ENCODE data around the gene SPDEF. TPM values are rescaled to one million over a fixed set of nuclear protein-coding genes. Genes with fewer than 3 reads are reported as not detected.

SPDEF gene
- total RNA-seq, 1 experiment from 2014 or later, result not detected

DNA sequence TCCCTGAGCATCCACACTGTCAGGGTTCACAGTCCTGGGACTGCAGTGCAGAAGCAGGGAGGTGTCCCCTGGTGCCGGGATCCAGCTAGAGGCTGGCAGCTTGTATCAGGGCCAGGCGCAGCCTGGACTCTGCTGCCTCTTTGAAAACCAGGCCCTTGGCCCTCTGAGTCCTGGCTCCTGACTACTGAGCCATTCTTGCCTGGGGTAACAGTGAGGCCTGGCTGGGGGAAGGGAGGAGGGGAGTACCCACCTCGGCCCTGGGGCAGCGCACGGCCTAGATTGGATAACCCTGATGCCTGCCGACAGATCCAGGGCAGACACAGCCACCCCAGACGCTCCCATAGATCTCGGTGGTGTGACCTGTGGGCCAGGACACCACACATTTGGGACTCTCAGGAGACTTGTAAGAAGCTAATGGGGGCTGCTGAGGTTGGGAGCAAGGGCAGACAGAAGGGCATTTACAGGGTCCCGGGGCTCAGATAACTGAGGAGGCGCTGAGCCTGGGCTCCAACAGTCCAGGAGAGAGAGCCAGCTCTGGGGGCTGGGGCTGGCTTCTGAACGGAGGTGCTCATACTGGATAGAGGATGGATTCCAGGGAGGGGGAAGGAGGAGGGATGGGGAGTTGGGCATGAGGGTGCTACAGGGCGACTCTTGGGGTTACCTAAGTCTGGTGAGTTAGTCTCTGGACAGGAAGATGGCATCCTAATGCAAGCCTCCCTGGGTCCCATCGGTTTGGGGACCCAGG, 30.5 kb downstream of the SPDEF start:
- TF ChIP-seq, protein P1, sequence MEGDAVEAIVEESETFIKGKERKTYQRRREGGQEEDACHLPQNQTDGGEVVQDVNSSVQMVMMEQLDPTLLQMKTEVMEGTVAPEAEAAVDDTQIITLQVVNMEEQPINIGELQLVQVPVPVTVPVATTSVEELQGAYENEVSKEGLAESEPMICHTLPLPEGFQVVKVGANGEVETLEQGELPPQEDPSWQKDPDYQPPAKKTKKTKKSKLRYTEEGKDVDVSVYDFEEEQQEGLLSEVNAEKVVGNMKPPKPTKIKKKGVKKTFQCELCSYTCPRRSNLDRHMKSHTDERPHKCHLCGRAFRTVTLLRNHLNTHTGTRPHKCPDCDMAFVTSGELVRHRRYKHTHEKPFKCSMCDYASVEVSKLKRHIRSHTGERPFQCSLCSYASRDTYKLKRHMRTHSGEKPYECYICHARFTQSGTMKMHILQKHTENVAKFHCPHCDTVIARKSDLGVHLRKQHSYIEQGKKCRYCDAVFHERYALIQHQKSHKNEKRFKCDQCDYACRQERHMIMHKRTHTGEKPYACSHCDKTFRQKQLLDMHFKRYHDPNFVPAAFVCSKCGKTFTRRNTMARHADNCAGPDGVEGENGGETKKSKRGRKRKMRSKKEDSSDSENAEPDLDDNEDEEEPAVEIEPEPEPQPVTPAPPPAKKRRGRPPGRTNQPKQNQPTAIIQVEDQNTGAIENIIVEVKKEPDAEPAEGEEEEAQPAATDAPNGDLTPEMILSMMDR (IDR thresholded peaks at IDR 0.05; ENCODE audit: unreplicated experiment), result no peak
- Mint-ChIP-seq H3K4me1 (ENCODE audit: insufficient read depth, unreplicated experiment) (no peaks in the 10 kb centered on the region), H3K36me3 (ENCODE audit: insufficient read depth, unreplicated experiment) (no peaks in the 10 kb centered on the region), H3K9me3 (ENCODE audit: unreplicated experiment) (no peaks in the 10 kb centered on the region), H3K27ac (ENCODE audit: low read depth, unreplicated experiment) (no peak overlapping the region), H3K27me3 (ENCODE audit: insufficient read depth, unreplicated experiment) (no peaks in the 10 kb centered on the region), H3K4me3 (ENCODE audit: unreplicated experiment) (no peak overlapping the region)
- CTCF ChIA-PET, result interaction anchor here (0.6 to 2.7 kb wide), 4 partner anchors 21 to 83 kb away, joined by 3 to 18 read pairs (median 3); no protein-coding TSS in a partner anchor
- POLR2A ChIA-PET, result interaction anchor here (0.6 kb wide), 2 partner anchors 9 to 22 kb away, joined by 3 to 4 read pairs; no protein-coding TSS in a partner anchor
- no TSS peak for BruUV-seq (replicated peaks)
- no peak for DNase-seq (ENCODE audit: unreplicated experiment)
- intact Hi-C loops (cut with micrococcal nuclease), result loop anchor here (2.0 kb wide), 1 partner anchor 65 kb away; no protein-coding TSS in a partner anchor

DNA sequence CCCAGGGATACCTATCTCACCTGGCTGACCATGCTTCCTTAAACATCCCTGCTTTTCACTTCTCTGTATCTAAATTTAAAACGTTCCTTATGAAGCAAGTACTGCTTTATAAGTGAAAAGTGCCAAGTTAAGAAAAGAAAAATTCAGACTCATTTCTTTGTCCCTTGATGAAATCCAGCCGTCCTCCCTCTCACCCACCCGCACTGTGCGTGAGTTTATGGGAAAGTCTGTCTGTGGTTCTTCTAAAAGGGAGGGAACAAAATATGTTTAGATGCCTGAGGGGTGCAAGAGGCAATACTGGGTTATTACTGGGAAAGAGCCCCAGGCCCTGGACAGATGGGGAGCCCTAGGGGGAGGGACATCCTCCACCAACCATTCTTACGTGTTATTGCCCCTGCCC, 31.2 kb downstream of the SPDEF start:
- no peaks in the 10 kb centered on the region for H3K36me3 Mint-ChIP-seq (ENCODE audit: insufficient read depth, unreplicated experiment)
- BruUV-seq (replicated peaks), result no TSS peak
- TF ChIP-seq, protein P1 (IDR thresholded peaks at IDR 0.05; ENCODE audit: unreplicated experiment), result no peak
- ChIA-PET POLR2A (interaction anchor here (0.6 kb wide), 1 partner anchor 23 kb away, joined by 3 read pairs; no protein-coding TSS in a partner anchor), CTCF (interaction anchor here (0.7 kb wide), 1 partner anchor 66 kb away, joined by 3 read pairs; no protein-coding TSS in a partner anchor)
- no peaks in the 10 kb centered on the region for H3K4me1 Mint-ChIP-seq (ENCODE audit: insufficient read depth, unreplicated experiment)
- no peaks in the 10 kb centered on the region for H3K9me3 Mint-ChIP-seq (ENCODE audit: unreplicated experiment)
- H3K27ac Mint-ChIP-seq (ENCODE audit: low read depth, unreplicated experiment), result no peak overlapping the region
- H3K4me3 Mint-ChIP-seq (ENCODE audit: unreplicated experiment), result no peak overlapping the region
- H3K27me3 Mint-ChIP-seq (ENCODE audit: insufficient read depth, unreplicated experiment), result no peaks in the 10 kb centered on the region
- no peak for DNase-seq (ENCODE audit: unreplicated experiment)
- intact Hi-C loops (cut with micrococcal nuclease), result no loop called here

DNA sequence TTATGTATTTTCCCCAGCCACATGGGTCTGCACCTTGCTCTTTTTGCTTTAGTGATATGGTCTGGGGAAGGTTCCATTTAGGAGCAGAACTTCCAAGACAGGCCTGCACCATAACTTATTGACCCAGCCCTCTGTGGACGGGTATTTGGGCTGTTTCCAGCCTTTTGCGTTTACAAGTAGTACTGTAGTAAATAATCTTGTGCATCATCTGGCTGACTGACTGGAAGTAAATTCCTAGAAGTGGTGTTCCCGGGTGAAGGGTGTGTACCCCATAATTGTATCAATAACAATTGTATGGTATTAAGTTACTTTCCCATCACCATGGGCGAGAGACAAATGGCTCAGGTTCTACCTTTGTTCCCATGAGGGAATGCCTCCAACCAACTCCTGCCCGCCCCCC, 31.6 kb downstream of the SPDEF start:
- Mint-ChIP-seq H3K4me3 (ENCODE audit: unreplicated experiment) (no peak overlapping the region), H3K27me3 (ENCODE audit: insufficient read depth, unreplicated experiment) (no peaks in the 10 kb centered on the region), H3K9me3 (ENCODE audit: unreplicated experiment) (no peaks in the 10 kb centered on the region), H3K4me1 (ENCODE audit: insufficient read depth, unreplicated experiment) (no peaks in the 10 kb centered on the region), H3K36me3 (ENCODE audit: insufficient read depth, unreplicated experiment) (no peaks in the 10 kb centered on the region), H3K27ac (ENCODE audit: low read depth, unreplicated experiment) (no peak overlapping the region)
- no peak for DNase-seq (ENCODE audit: unreplicated experiment)
- BruUV-seq (replicated peaks), result no TSS peak
- TF ChIP-seq, protein P1 (IDR thresholded peaks at IDR 0.05; ENCODE audit: unreplicated experiment), result no peak
- ChIA-PET POLR2A (no interaction called here), CTCF (no interaction called here)
- intact Hi-C loops (cut with micrococcal nuclease), result no loop called here

- CTCF ChIA-PET, result interaction anchor here (0.6 to 1.0 kb wide), 2 partner anchors 64 to 369 kb away, joined by 3 read pairs; no protein-coding TSS in a partner anchor
- no peak overlapping the region for H3K4me3 Mint-ChIP-seq (ENCODE audit: unreplicated experiment)
- no peak overlapping the region for H3K27ac Mint-ChIP-seq (ENCODE audit: low read depth, unreplicated experiment)
- TF ChIP-seq, protein P1 (IDR thresholded peaks at IDR 0.05; ENCODE audit: unreplicated experiment), result no peak
- H3K4me1 Mint-ChIP-seq (ENCODE audit: insufficient read depth, unreplicated experiment), result no peaks in the 10 kb centered on the region
- POLR2A ChIA-PET, result no interaction called here
- intact Hi-C loops (cut with micrococcal nuclease), result no loop called here
- no peaks in the 10 kb centered on the region for H3K27me3 Mint-ChIP-seq (ENCODE audit: insufficient read depth, unreplicated experiment)
- DNase-seq (ENCODE audit: unreplicated experiment), result no peak
- H3K36me3 Mint-ChIP-seq (ENCODE audit: insufficient read depth, unreplicated experiment), result no peaks in the 10 kb centered on the region
- no TSS peak for BruUV-seq (replicated peaks)
- no peaks in the 10 kb centered on the region for H3K9me3 Mint-ChIP-seq (ENCODE audit: unreplicated experiment)
These were observed 32.5 kb downstream of the SPDEF start for GRCh38 chr6:34523441-34524206.

Measured in MCF 10A (cell line).